ENCODE data around the gene CTNNA2.
"Not testable (repeated sequence)": the region's sequence is repeated elsewhere in the genome, so short reads cannot be mapped to it uniquely, and the experiment has no call there.

CTNNA2 gene

DNA sequence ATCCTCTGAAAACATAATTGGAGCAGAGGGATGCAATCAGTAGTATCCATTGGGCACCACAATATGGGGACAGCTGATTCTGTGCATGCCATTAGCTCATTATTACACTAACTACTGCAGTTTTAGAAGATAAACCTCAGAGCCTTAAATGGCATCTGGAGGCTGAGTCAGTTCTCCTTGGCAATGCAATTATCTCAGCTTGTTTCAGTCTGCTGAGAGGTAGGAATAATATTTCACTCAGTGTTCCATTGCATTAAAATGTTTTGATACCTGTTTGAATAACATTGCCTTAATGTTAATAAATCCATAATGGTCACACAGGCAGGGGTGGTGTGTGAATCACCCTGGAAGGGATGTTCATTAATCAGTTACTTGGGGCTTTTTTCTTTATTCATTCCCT is 482.1 kb downstream of the CTNNA2 start:
- no peak for DNase-seq

DNA sequence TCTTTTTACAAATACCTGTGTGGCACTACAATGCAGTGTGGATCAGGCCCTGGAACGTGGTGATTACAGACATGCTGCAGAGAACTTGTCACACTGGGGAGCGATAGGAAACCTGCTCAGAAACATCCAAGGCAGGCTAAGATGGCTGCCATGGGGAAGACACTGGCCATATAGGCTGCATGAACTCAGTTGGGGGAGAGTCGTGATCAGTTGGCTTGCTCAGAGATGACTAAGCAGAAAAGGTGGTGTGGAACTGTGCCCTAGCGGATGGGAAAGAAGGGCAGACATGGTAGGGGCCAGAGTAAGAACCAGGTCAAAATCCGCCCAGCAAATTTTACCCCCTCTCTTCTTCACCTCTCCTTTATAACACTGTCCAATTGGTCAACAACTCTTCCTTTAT is 483.9 kb downstream of the CTNNA2 start:
- DNase-seq, result no peak

DNA sequence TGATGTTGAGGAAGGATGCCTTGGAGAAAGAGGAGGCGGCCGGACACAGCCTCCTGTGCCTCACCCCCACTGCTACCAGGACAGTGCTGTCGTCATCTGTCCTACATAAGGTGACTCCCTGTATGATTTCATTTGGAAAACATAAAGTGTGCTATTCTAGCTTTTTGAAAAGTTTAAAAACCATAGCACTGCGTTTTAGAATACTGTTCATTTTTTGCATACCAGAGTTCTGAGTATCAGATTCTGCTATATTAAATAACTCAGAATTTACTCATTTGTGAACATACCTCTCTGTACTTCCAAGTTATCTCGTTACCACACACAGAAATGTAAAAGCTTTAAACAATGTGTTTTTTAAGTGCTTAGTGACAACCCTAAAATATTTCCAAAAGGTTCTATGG is 488.9 kb downstream of the CTNNA2 start:
- no peak for DNase-seq

DNA sequence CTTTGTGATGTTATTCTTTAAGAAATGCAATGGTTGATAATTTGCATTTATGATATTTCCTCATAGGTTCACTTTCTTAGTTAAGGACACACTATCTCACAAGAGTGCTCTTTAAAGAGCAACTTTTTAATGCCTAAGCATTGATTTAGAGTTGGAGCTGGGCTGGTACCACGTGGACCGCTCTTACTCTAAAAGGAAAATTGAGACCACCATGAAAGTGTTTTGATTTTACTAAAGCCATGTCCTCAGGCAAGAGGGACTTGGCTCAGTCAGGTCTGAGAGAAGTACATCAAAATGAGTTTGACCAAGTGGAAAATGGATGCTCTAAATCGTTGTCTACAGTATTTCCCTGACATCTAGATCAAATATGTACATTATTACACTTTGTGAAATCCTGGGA is 489.3 kb downstream of the CTNNA2 start:
- DNase-seq, result no peak

DNA sequence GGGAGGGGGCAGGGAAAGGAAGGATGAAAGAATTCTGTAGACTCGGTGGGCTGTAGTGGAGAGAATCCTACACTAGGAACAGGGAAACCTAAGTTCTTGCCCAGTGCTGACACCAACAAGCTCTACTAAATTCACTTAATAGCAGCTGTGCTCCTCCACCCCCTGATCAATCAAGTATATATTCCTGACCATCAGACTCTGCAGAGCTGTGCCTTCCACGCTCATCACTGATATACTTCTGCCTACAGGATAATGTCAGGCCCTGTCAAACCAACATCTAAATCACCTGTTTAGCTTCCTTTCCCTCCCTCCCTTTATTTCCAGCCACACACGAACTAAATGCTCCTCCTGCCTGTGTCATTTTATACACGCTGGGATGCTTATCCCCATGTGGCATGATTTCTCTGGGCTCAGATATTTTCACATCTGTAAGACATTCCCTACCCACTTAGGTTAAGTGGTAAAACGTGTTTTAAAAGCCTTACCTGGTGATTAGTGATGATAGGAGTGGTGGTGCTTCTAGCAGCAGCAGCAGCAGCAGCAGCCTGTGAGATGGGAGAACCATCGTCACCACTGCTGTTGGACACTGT is 489.8 kb downstream of the CTNNA2 start:
- DNase-seq, result no peak

DNA sequence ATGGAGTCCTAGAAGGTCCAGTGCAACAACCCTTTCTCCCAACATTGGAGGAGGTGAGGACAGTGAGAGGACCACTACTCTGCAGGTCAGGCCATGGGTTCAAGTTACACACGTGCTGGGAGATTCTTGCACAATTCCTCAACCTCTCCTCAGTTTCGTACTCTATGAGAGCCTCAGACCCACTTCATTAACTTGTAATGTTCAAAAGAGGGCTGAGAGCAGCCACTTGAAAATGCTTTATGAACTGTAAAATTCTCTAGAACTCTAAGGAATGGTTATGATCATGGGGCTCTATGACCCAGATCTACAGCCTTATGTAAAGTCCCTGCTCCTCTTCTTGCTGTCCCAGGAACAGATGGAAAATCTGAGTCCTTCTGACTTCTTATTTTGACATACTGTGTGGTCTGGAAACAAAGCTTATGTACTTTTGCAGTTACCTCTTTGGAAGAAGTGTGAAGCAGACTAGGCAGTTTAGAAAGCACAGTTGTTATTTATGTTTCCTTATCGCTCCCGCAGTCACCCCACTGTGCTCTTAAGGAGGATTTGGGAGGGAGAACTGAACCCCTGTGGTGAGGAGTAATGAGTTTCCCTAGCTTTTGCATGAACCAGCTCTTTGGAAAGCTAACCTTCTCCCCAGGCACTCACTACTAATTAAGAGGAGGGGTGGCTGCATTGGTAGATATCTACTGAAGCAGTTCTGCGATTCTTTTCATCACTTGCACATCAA is 495.1 kb downstream of the CTNNA2 start:
- no peak for DNase-seq

DNA sequence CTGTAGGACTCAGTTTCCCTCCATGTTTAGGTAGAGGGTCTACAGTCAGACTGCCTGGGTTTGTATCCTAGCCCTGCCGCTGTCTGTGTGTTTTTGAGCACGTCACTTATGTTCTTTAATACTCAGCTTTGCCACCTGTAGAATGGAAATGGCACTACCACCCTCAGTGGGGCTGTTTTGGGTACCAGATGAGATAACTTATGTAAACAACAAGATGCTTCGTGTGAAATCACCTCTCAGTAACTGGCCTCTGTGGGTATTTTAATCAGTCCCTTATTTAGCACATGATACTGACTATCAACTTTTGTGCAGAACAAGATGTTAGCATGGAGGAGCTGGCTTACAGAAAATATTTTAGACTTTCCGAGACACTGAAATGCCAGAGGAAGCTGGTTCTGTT is 495.7 kb downstream of the CTNNA2 start:
- DNase-seq, result no peak

DNA sequence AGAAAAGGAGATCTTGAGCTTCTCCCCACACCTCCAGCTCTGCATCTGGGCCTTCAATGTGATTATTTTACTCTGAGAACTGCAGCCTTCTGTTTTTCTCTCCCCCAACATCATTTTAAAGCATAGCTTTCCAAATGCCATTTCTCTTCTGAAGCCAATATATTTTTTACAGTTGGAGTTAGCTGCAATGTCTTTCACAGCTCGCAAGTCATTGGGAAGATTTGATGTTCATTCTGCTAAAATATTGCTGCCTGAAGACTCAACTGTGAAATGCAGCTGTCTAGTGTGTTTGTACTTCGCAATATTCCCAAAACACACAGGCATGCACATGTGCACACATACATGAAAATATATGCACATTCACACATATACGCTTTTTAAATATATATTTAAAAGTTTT is 496.4 kb downstream of the CTNNA2 start:
- no peak for DNase-seq

DNA sequence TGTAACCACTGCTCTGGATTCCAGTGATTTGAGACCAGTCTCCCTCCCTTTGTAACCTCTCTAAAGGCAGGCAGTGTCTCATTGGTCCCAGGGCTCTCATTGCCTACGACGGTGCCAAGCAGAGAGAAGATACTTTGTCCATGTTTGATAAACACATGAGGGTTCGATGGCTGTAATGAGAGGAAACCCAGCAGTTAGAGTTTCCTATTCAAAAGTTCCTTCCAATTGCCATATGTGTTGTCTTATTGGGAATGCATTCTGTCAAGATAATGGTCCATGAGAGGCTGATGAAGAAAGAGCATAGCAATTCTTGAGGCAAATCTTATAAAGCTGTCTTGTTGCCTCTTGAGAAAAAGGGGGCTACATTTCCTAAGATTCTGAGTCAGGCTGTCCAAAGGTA is 499.2 kb downstream of the CTNNA2 start:
- DNase-seq, result no peak

DNA sequence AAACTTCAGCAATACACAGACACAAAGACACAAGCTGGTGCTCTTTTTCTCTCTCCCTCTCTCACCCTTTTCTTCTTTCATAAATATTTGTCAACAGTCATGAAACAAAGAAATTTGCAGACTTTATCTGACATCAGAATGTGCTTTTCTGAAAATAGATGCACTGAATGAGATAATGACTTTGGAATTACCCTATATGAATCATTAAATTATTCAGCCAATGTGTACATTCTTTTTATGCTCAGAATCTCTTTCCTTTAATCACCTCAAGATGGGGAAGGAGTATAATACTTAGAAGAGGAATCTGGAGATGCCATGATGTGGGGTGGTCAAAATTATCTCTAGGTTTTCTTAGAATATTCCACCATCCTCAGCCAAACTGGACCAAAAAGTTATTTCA is 501.8 kb downstream of the CTNNA2 start:
- no peak for DNase-seq

DNA sequence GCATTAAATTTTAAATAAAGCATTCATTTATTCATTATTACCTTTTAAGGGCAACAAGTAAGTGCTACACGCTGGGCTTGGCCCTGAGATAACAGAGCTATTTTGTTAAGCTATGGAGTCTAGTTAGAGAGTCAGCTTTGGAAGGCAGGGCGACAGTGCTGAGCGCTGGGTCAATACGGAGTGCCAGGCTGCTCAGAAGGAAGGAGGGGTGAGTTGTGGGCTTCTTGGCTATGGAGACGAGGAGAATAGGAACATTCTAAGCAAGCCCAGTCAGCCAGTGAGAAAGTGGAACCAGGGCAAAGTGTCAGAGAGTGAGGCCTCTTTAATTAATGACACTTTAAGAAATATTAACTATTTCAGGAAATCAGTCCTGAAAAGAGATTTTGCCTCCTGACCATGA is 503.3 kb downstream of the CTNNA2 start:
- DNase-seq, result no peak

DNA sequence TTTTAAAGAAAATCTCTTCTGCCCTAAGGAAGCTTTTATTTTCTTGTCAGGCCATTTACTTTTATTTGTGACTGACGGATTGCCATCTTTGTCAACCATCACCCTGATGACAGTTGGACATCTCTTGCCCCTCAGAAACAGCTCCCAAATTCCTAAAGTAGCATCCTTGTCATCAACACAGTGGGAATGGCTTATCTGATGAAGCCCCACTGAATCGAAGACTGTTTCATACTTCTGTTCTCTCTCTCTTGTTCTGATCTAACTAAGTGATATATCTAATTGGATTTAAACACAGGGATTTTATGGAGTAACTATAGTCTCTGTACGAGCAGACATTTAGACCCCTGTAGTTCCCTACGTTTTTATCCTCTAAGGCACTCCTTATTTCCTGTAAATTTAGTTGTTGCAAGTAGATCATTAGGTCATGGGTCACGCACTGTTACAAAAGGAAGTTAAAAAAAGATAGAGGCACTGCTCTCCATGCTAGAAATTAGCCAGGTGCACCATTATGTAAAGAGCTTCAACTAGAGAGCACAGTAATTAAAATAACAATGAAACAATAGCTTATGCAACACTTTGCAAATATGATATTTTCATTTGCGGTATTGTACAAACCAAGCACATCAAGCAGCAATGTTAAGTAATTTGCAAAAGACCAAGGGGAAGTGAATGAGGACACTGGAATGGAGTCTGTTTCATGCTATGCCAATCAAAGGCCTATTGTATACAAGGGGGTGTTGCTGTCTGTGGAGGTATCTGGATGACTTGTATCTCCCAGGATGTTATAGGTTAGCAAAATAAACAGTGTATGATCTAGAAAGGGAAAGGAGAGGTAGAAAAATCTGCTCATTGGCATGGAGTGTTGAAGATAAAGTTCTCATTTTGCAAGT is 507.0 kb downstream of the CTNNA2 start:
- DNase-seq, result no peak

DNA sequence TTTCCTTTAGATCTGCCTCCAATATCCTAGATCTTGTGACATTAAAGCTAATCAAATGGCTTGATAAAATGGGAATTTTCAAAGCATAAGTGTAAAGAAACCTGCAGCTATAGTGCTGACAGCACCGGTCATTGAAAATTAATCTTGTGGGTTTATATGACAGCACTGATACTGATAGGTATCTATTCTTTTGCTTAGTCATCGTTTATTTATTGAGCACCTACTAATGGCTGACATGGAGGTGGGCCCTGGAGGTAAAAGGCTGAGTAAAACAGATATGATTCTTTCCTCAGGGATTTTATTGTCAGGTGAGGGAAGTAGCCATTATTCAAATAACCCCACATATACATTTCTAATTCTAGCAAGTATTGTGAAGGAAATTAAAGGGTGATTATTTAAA is 509.2 kb downstream of the CTNNA2 start:
- DNase-seq, result no peak

DNA sequence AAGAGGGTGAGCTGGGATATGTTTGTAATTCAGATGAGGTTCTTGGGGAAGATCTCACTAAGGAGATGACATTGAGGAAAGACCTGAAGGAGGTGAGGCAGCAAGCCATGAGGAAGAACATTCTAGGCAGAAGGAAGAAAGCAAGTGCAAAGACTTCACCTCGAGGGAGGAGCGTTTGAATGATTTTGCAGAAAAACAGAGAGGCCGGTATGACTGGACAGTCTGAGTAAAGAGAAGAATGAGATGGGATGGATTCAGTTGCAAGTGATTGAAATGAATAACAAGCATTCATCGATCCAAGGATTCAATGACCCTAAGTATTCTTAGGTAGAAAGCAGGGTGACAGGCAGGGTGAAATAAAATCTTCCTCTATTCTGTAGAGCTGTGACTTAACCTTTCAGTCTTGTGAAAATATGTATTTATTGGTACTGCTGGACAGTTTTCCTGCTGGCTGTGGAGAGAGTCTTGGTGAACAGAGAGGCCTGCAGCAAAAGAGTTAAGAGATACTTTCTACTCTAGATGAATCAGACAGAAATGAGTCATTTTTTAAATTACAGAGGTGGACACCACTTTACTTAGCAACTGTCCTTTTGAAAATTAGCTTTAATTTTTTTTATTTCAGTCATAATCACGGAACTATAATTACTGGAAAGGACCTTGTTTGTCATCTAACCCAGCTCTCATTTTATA is 513.3 kb downstream of the CTNNA2 start:
- DNase-seq, result no peak

DNA sequence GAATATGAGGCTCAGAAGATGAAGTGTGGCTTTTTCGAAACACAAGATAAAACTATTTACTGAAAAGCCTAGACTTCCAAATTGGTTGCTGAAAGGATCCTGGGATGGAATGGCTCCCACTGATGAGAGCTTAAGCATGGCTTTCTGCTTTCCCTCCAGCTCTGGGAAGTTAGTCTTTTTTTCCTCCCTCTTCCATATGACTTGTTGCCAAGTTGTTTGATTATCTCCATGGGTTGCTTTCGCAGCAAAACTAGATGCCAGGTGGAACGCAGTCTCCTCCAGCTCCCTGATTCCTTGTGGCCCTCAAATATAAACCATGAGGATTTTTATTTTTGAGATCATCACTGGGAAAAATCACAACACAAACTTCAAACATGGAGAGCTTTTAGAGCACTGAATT is 515.2 kb downstream of the CTNNA2 start:
- DNase-seq, result no peak

DNA sequence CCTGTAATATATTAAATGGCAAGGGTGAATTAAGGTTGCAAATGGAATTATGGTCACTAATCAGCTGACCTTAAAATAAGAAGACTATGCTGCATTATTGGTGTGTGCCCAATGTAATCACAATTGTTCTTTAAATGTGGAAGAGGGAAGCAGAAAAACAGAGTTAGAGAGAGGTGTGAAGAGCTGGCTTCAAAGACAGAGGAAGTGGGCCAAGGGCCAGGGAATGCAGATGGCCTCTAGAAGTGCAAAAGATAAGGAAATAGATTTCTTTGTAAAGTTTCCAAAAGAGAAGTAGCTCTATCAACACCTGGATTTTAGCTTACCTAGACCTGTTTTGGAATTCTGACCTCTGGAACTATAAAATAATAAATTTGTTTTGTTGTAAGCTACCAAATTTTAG is 515.7 kb downstream of the CTNNA2 start:
- DNase-seq, result no peak

DNA sequence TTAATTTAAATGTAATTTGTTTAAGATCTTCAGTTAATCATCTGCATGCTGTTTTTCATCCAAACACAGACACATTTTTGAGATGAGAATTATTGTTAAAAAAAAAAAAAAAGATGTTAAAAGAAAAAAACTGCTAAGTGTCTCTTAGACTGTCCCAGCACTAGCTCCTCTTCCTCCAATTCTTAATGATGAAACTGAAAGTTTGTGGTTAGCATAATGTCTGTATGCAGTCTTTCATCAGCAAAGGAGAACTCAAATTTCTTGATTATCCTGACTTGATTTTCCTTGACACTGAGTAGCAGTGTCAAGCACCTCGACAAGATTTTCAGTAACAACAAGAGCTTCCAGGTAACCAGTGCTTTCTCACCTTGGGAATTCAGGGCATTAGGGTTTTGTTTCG is 517.3 kb downstream of the CTNNA2 start:
- no peak for DNase-seq

DNA sequence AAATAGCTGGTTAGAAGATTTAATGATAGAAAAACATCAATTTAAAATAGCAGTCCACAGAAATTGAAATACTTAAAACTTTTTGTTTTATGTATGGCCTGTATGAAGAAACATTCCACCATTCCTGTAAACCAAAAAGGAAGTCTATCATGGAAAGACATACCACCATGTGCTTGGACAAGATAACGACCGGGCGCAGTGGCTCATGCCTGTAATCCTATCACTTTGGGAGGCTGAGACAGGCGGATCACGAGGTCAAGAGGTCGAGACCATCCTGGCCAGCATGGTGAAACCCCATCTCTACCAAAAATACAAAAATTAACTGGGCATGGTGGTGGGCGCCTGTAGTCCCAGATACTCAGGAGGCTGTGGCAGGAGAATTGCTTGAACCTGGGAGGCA is 519.8 kb downstream of the CTNNA2 start:
- DNase-seq, result not testable (repeated sequence)

DNA sequence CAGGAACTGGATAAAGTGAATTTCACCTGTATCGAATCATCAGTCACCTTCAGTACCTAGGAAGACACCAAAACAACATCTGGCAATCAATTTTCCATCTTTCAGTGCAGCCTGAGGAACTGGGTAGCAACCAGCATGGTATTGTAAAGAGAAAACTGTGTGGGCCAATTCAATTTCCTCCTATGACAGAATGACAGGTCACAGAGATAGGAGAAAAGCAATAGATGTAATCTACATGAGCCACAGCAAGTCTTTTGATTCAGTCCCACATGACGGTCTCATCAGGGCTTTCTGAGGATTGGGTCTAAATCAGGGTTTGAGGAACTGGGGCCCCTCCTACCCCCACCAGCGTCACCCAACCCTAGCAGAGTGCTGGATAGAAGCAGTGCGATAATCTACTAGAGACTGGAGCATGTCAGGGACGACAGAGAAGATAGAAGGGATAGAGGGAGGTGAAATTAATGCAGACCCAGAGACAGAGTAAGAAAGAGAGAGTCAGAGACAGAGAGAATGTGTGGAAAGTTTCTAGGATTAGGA is 523.0 kb downstream of the CTNNA2 start:
- no peak for DNase-seq

DNA sequence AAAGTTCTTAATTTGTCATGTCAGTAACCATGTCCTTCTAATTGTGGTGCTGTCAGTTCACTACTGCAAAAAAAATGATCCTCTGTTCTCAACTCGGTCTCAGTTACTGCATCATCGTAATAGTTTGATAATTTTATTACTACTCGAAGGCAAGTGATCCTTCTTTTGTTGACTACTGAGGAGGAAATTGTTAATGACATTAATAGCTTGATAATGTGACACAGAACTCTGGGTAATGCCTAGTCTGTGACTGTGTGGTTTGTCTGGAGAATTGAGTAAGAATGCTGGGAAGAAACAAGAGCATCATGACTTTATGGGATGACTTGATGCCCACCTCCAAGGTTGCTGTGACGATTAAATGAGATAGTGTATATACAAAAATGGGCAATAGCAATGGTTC is 524.5 kb downstream of the CTNNA2 start:
- DNase-seq, result no peak

DNA sequence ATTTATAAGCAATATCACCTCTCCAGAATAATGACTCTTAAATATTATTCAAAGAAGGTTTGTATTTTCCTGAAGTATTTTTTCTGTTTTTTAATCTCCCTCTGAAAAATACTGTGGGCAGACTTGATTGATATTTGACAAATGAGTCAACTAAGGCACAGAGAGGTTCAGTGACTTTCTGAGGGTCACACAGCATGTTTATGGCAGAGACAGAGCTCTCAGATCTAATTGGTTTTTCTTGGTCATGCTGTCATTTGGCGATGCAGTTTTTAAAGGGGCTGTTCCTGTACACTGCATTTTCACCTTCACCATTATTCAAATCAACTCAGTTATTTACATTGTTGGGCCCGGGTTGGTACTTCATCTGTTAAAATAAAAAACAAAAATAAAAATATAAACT is 527.4 kb downstream of the CTNNA2 start:
- no peak for DNase-seq

DNA sequence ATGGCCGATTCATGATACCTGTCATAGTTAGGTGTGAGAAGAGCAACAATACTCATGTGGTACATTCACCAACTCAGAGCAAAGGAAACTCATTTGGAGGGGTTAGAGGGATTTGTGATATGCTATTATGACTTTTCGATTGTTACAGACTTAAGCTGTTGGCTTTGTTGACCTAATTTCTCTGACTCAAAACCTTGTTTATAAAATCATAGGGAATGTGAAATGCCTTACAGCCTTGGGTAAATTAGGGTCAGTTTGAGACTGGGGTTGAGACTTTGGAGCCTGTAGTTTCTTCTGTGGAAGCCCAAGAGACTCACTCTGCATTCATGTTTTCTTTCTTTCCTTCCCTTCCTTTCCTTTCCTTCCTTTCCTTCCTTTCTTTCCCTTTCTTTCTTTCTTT is 529.8 kb downstream of the CTNNA2 start:
- DNase-seq, result no peak

DNA sequence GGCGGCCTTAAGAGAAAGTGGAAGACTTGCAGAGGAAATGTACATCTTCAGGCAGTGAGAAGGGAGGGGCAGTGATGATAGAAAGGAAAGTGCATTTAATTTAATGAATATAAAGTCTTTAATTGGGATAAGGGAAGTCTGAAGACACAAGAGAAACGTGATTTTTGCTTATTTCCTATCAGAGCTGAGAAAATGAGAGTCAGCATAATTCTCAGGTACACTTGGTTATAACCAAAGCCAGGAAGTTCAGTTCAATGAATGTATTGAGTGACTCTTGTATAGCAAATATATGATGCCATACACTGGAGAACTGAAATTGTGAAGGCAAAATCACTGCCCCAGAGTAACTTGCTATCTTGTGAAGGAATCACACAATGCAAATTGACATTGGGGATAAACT is 535.4 kb downstream of the CTNNA2 start:
- no peak for DNase-seq

Data from NK-92 treated with Interleukin-12 subunit alpha and Interleukin-12 subunit beta, amount 100 ng/mL, for 24 hours (cell line).